Kidney epithelial cell (primary cell): ENCODE data around the gene CUEDC2. TPM values are rescaled to one million over a fixed set of nuclear protein-coding genes. Genes with fewer than 3 reads are reported as not detected.

Experiments
- DNase-seq: peaks from one replicate; pipeline ENCODE4 v3.0.0-alpha.2; 2010; ENCODE audit warnings: low read depth
- H3K27me3 ChIP-seq: 2 replicates; pipeline ENCODE4 v1.6.0; 2011; ENCODE audit warnings: low read length; ENCODE audit not compliant: control insufficient read depth, insufficient read depth
- H3K36me3 ChIP-seq: 2 replicates; pipeline ENCODE4 v1.5.1; 2011; ENCODE audit warnings: low read length; ENCODE audit not compliant: control insufficient read depth, insufficient read depth
- H3K4me3 ChIP-seq: 2 replicates; pipeline ENCODE4 v1.5.1; 2011; ENCODE audit warnings: low read depth, mild to moderate bottlenecking, control low read depth, low read length
- CTCF ChIP-seq: IDR thresholded peaks from 2 replicates; pipeline ENCODE4 v1.5.1; 2011; ENCODE audit warnings: mild to moderate bottlenecking, moderate library complexity, low read length, control low read depth, inconsistent platforms; ENCODE audit not compliant: insufficient read depth, poor library complexity, severe bottlenecking
- total RNA-seq: library from RNA; depleted of rRNA; stranded (reverse); fragments of >200 nt; gene quantifications from 2 replicates; pipeline ENCODE4 v1.2.3, GENCODE V29; 2015

CUEDC2 gene
- total RNA-seq, 1 donor from 2014 or later, result 93.9 TPM

GRCh38 chr10:102401342-102401654 lies 31.1 kb downstream of the CUEDC2 start:
- no peak for DNase-seq
- Histone ChIP-seq H3K27me3 (no peaks in the 10 kb centered on the region), H3K36me3 (peaks cover 1% of the 10 kb centered on the region), H3K4me3 (no peak overlapping the region)
- no peak for TF ChIP-seq CTCF

GRCh38 chr10:102400598-102401341 lies 31.6 kb downstream of the CUEDC2 start:
- TF ChIP-seq CTCF, result no peak
- no peak overlapping the region for H3K4me3 ChIP-seq
- H3K27me3 ChIP-seq, result no peaks in the 10 kb centered on the region
- peaks cover 1% of the 10 kb centered on the region for H3K36me3 ChIP-seq
- DNase-seq, result no peak

GRCh38 chr10:102400076-102400475 lies 32.3 kb downstream of the CUEDC2 start:
- no peak overlapping the region for H3K4me3 ChIP-seq
- no peak for DNase-seq
- H3K27me3 ChIP-seq, result no peaks in the 10 kb centered on the region
- TF ChIP-seq CTCF, result no peak
- peaks cover 1% of the 10 kb centered on the region for H3K36me3 ChIP-seq

- TF ChIP-seq CTCF, result peak; percentile 74
These were observed 33.0 kb downstream of the CUEDC2 start for GRCh38 chr10:102399217-102400021.

GRCh38 chr10:102398172-102399020 lies 34.0 kb downstream of the CUEDC2 start:
- no peak overlapping the region for H3K4me3 ChIP-seq
- peaks cover 1% of the 10 kb centered on the region for H3K36me3 ChIP-seq
- DNase-seq, result no peak
- TF ChIP-seq CTCF, result no peak
- H3K27me3 ChIP-seq, result no peaks in the 10 kb centered on the region

More at GRCh38 chr10:102399217-102400021, 33.0 kb downstream of the CUEDC2 start:
- no peak for DNase-seq
- H3K36me3 ChIP-seq, result peaks cover 1% of the 10 kb centered on the region
- H3K27me3 ChIP-seq, result no peaks in the 10 kb centered on the region
- H3K4me3 ChIP-seq, result peak overlapping the region; percentile 46
